GM12874 (cell line): ENCODE results near the gene ANKRD34A.

Source experiments
- TF ChIP-seq, protein P1 (sequence below): IDR thresholded peaks from 2 replicates; pipeline ENCODE4 v1.5.1; 2011; ENCODE audit warnings: low read depth, mild to moderate bottlenecking, control low read depth, low read length, moderate library complexity; ENCODE audit not compliant: insufficient read depth

The ANKRD34A gene

DNA sequence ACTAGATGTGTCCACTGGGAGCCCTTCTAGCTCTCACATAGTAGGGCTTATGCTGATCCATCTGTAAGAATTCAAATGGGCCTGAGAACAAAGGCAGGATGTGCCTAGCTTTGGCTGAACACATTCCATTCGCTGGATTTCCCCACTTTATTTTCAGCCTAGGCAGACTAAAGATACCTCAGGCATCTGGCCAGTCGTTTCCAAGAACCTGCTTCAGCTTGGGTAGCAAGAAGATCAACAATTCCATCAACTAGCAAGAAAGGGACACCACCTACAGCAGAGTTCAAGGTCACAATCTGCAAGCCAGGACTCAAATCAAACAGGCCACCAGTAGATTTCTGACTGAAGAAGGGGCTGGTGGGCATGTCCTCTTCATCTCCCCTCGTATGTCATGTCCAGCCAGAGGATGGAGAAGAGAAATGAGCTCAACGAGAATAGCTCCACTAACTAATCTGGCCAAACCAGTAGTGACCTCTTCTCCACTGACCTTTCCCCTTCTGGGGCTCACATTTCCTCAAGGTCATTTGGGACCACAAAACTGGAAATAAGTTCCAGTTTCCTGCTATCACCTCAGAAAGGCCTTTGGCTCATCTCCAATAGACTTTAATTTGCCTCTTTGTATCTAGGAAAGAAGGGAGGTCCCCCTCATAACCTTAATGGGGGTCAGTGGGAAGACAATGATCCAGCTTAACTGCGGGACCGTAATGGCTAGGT, 17.8 kb upstream of the ANKRD34A start:
- TF ChIP-seq, protein P1, sequence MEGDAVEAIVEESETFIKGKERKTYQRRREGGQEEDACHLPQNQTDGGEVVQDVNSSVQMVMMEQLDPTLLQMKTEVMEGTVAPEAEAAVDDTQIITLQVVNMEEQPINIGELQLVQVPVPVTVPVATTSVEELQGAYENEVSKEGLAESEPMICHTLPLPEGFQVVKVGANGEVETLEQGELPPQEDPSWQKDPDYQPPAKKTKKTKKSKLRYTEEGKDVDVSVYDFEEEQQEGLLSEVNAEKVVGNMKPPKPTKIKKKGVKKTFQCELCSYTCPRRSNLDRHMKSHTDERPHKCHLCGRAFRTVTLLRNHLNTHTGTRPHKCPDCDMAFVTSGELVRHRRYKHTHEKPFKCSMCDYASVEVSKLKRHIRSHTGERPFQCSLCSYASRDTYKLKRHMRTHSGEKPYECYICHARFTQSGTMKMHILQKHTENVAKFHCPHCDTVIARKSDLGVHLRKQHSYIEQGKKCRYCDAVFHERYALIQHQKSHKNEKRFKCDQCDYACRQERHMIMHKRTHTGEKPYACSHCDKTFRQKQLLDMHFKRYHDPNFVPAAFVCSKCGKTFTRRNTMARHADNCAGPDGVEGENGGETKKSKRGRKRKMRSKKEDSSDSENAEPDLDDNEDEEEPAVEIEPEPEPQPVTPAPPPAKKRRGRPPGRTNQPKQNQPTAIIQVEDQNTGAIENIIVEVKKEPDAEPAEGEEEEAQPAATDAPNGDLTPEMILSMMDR: no peak

DNA sequence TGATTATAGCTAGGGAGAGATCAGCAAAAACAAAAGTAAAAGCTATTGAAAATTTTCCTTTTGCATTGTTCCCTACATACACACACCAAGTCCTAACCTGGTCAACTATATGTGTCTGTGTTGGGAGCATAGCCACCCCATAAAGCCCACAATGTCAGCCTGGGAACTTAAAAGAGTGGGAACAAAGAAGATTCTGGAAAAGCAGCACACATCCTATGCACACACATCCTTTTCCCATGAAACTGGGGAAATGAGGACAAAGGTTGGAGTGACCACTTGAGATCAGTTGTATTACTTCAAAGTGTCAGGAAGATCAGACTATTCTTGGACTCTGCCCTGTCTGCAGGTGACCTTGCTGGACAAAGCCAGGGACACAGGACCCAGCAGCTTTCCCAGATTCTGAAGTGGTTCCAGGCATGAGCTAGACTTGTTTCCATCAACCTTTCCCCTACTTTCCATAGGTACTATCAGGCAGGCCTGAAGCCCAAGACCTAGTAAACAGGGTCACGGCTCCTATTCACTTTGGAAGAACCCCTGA, 16.2 kb upstream of the ANKRD34A start:
- TF ChIP-seq, protein P1: no peak

DNA sequence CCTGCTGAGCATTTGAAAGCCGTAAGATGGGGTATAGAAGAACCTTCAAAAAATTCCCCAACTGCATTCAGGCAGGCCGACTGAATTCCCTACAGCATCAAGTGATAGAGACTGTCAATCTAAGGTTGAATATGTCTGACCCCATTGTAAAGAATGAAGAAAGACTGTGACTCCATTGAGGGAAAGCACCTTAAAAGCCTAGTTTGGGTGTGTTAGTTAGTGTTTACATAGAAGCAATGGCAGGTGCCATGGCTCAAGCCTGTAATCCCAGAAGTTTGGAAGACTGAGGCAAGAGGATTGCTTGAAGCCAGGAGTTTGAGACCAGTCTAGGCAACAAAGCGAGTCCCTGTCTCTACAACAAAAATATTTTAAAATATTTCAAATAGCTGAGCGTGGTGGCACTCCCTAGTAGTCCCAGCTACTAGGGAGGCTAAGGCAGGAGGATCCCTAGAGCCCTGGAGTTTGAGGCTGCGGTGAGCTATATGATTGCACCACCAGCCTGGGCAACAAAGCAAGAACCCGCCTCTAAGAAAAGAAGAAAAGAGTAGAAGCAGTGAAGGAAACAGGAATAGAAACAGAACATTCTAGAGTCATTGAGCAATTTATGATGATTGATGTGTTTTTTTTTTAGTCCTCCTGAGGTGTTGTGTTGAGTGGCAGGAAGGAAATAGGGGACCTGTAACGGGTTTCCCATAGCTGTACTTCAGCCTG, 15.5 kb upstream of the ANKRD34A start:
- TF ChIP-seq, protein P1: no peak

DNA sequence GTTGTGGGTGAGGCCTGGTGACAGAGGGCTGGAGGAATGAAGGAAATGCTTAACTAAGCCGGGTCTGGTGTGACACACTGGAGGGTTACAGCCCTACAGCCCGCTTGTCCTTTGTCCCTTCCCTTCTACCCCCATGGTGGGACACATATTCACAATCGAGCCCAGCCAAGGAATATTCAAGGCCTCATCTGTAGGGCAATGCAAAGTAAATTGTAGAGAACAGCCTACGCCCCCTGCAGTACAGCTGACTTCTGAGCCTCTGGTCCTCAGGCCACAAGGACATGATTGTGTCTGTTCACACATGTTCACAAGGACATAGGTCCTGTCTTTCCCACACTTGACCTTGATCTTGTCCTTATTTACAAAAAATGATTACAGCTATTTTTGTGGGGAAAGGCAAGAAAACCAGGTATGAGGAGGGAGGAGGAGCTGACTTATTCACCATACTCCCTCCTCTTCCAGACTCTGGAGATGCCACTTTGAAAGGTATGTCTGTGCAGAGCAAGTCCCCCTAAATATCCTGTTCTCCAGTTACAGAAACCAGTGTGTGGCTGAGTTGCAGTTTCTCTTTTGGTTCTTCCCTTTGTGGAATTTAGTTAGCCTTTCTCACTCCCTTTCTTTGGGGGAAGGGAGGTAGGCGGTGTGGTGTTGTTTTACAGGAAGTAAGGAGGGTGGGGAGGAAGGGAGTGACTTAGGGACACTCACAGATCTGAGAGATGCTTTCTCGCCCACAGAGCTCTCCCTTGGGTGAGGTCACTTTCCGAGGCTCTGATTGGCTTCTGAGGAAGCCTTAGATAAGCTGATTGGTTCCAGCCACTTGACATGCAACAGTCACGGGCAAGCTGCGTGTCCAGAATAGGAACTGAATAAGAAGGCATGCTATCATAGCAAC, 14.7 kb upstream of the ANKRD34A start:
- TF ChIP-seq, protein P1: peak; percentile 36; the same call in 1 of the 2 replicates

DNA sequence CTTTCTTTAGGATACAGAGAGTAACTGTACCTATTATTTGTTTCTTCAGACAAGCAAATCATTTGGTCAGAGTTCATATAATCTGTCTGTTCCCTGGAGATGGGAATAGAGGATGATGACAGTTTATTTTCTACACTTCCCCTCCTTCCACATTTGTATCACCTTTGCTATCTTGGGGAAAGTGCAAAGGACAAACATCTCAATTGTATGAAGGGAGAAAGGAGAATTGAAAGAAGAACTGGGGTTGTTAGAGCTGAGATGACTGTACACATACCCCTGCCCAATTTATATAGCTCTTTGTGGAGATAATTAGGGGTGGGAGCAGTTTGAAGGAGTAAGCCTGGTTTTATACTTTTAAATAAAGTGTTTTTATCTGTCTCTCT, 14.1 kb upstream of the ANKRD34A start:
- TF ChIP-seq, protein P1: no peak

DNA sequence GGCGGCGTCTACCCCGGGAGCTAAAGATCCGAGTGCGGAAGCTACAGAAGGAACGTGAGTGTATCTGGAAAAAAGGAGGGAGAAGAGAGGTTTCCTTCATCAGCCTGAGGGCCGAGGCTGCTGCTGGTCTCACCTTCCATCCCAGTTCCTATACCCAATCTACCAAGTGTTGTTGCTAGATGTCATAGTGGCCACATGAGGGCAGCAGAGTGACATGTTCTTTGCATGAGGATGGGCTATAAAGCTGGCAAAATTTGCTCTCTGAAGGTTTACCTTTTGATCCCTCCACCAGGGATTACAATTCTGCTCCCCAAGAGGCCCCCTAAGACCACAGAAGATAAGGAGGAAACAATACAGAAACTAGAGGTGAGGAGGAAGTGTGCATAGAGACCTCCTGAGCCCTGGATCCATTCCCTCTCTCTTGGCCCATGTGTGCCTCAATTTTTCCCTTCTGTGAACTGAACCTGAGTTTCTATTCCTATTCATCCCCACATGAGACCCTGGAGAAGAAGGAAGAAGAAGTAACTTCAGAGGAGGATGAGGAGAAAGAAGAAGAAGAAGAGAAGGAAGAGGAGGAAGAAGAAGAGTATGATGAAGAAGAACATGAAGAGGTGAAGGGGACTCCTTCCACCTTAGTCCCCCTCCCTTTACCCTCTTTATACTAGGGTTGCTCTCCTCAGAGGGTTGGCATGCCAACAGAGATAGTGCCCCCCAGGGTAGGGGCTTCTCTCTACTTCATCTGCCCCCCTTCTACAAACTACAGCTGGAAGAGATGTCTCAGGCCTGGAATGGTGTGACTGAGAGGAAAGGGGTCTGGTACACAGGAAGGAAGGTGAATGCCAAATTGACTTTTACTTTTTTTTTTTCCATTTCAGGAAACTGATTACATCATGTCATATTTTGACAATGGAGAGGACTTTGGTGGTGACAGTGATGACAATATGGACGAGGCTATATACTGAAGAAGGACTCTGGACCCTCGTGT, 13.4 kb upstream of the ANKRD34A start:
- TF ChIP-seq, protein P1: peak; percentile 73
